Stimulated activated CD8-positive, alpha-beta memory T cell treated with anti-CD3 and anti-CD28 coated beads, Interleukin-2, amount 100 ng/mL, for 1 hour (primary cell): ENCODE data around the gene GFAP.

ENCODE experiments used
- DNase-seq, 2 donors: peaks; one replicate each; pipeline ENCODE4 v3.0.0-alpha.2; 2020; ENCODE audit warnings: low read depth in 2 of 2

The GFAP gene

GRCh38 chr17:44900894-44901293, 14.4 kb downstream of the GFAP start:
- no peak for DNase-seq

- DNase-seq, result peak; percentile 83 to 91
Observed at GRCh38 chr17:44899074-44899782, 16.1 kb downstream of the GFAP start, which contains the start of gene EFTUD2. EFTUD2 (minus strand) TSS chr17:44899445; CDS start chr17:44894521, 4,924 bp downstream.

- no peak for DNase-seq
Observed at GRCh38 chr17:44898768-44899073, 16.6 kb downstream of the GFAP start.

GRCh38 chr17:44894642-44895041, 20.7 kb downstream of the GFAP start:
- no peak for DNase-seq

- no peak for DNase-seq
Observed at GRCh38 chr17:44892250-44892649, 23.1 kb downstream of the GFAP start.

- DNase-seq, result no peak
Observed at GRCh38 chr17:44889003-44889402, 26.3 kb downstream of the GFAP start.

- no peak for DNase-seq
Observed at GRCh38 chr17:44887971-44888954, 27.0 kb downstream of the GFAP start.

- no peak for DNase-seq
Observed at GRCh38 chr17:44887016-44887415, 28.3 kb downstream of the GFAP start.

GRCh38 chr17:44884941-44885340, 30.4 kb downstream of the GFAP start:
- DNase-seq, result no peak

- no peak for DNase-seq
Observed at GRCh38 chr17:44881145-44881544, 34.2 kb downstream of the GFAP start.

- DNase-seq, result no peak
Observed at GRCh38 chr17:44880062-44880461, 35.2 kb downstream of the GFAP start.

GRCh38 chr17:44879376-44879775, 35.9 kb downstream of the GFAP start:
- no peak for DNase-seq

- DNase-seq, result no peak
Observed at GRCh38 chr17:44878627-44879221, 36.6 kb downstream of the GFAP start.

- no peak for DNase-seq
Observed at GRCh38 chr17:44877121-44877520, 38.2 kb downstream of the GFAP start.

GRCh38 chr17:44875761-44876160, 39.5 kb downstream of the GFAP start:
- DNase-seq, result no peak

GRCh38 chr17:44872131-44872768, 43.0 kb downstream of the GFAP start:
- DNase-seq, result no peak

- DNase-seq, result no peak
Observed at GRCh38 chr17:44871556-44871955, 43.7 kb downstream of the GFAP start.

- no peak for DNase-seq
Observed at GRCh38 chr17:44867841-44868240, 47.5 kb downstream of the GFAP start.

- DNase-seq, result no peak
Observed at GRCh38 chr17:44865931-44866330, 49.4 kb downstream of the GFAP start.

- peak; percentile 34 to 52 for DNase-seq
Observed at GRCh38 chr17:44865231-44865660, 50.1 kb downstream of the GFAP start.

- no peak for DNase-seq
Observed at GRCh38 chr17:44864831-44865230, 50.5 kb downstream of the GFAP start.
